ENCODE measurements around the gene EGLN2.
"Not testable (repeated sequence)": the region's sequence is repeated elsewhere in the genome, so short reads cannot be mapped to it uniquely, and the experiment has no call there.

Gene EGLN2

DNA sequence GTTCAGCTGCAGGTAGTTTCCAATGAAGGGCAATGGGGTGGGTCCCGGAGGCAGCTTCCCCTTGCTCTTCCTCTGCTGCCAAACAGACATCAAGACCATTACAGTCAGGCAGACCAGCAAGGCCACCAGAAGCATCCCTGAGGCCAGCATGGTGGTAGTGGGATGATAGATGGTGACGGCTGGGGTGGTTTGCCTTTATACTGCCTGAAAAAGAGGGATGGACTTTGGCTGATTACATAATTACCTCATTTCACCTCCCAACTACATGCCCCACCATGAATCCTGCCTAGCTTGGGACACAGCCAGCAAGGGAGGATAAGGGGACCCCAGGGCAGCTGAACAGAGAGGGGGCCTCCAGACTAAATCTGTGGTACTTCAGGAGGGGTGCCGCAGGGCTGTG, 51.3 kb downstream of the EGLN2 start, which contains the start of gene CYP2A6:
TSS of gene CYP2A6 (minus strand) at position 171 of the 400 bp plus-strand sequence. CDS start at position 150, 21 bp downstream.
- DNase-seq = not testable (repeated sequence)

DNA sequence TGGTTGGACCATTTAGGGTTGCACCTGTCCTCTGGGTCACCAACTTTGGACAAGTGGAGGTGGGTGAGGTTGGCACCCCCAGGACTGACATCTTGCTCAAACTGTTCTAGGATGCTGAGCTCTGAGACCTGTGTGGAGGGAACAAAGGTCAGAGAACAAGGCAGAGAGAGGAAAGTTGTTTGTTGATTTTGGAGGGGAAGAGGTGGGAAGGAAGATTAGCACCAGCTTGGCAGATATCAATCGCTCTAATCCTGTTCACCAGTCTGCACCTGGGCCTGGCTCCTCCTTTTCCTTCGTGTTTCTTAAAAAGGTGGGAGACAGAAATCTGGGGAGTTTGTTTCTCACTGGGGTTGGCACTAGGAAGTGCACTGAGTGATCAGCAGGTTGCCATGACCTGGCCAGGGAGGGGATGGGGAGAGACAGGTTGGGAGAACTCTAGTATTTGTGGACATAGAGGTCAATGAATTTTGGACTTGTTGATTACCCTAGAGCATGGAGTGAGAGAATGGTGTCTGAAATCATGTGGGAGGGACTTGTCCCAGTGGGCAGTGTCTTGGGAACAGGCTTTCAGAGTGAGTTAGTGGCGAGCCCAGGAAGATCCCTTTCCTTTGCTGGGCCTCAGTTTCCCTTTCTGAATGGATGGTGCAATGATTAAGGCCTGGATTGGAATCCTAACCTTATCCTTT, 53.6 kb downstream of the EGLN2 start:
- DNase-seq = not testable (repeated sequence)

Measured in activated CD4-positive, alpha-beta T cell treated with anti-CD3 and anti-CD28 coated beads, Interleukin-2, amount 50 U/mL, for 1 hour (primary cell).